ENCODE data around the gene RBBP9.
"Not testable (repeated sequence)": the region's sequence is repeated elsewhere in the genome, so short reads cannot be mapped to it uniquely, and the experiment has no call there.

The RBBP9 gene

GRCh38 chr20:18496740-18497592 lies at the start of gene RBBP9:
Gene RBBP9 (minus strand): TSS chr20:18497225. CDS start chr20:18497167, 58 bp downstream.
- DNase-seq (ENCODE audit: insufficient read length, low spot score) (peak; percentile 68), FAIRE-seq (peak; percentile 82)

GRCh38 chr20:18545566-18545965 lies 48.5 kb upstream of the RBBP9 start:
- DNase-seq (ENCODE audit: insufficient read length, low spot score) (no peak), FAIRE-seq (no peak)

GRCh38 chr20:18543932-18544331 lies 46.9 kb upstream of the RBBP9 start:
- FAIRE-seq = no peak

GRCh38 chr20:18543216-18543615 lies 46.2 kb upstream of the RBBP9 start:
- FAIRE-seq (no peak), DNase-seq (ENCODE audit: insufficient read length, low spot score) (no peak)

More at GRCh38 chr20:18543932-18544331, 46.9 kb upstream of the RBBP9 start:
- no peak for DNase-seq (ENCODE audit: insufficient read length, low spot score)

GRCh38 chr20:18541741-18542140 lies 44.7 kb upstream of the RBBP9 start:
- DNase-seq (ENCODE audit: insufficient read length, low spot score) (no peak), FAIRE-seq (no peak)

GRCh38 chr20:18537651-18538050 lies 40.6 kb upstream of the RBBP9 start:
- no peak for FAIRE-seq
- no peak for DNase-seq (ENCODE audit: insufficient read length, low spot score)

- DNase-seq (ENCODE audit: insufficient read length, low spot score) (no peak), FAIRE-seq (no peak)
These were observed 37.1 kb upstream of the RBBP9 start for GRCh38 chr20:18533978-18534644.

GRCh38 chr20:18533491-18533890 lies 36.5 kb upstream of the RBBP9 start:
- no peak for FAIRE-seq
- DNase-seq (ENCODE audit: insufficient read length, low spot score) = no peak

- DNase-seq (ENCODE audit: insufficient read length, low spot score) (no peak), FAIRE-seq (no peak)
These were observed 35.6 kb upstream of the RBBP9 start for GRCh38 chr20:18532626-18533025.

GRCh38 chr20:18529041-18529440 lies 32.0 kb upstream of the RBBP9 start:
- FAIRE-seq = no peak
- DNase-seq (ENCODE audit: insufficient read length, low spot score) = no peak

GRCh38 chr20:18527836-18528235 lies 30.8 kb upstream of the RBBP9 start:
- DNase-seq (ENCODE audit: insufficient read length, low spot score) = no peak

GRCh38 chr20:18527339-18527738 lies 30.3 kb upstream of the RBBP9 start:
- FAIRE-seq = no peak
- DNase-seq (ENCODE audit: insufficient read length, low spot score) = no peak

More at GRCh38 chr20:18527836-18528235, 30.8 kb upstream of the RBBP9 start:
- FAIRE-seq = no peak

- DNase-seq (ENCODE audit: insufficient read length, low spot score) = not testable (repeated sequence)
These were observed 29.7 kb upstream of the RBBP9 start for GRCh38 chr20:18526761-18527160.

GRCh38 chr20:18524646-18525045 lies 27.6 kb upstream of the RBBP9 start:
- DNase-seq (ENCODE audit: insufficient read length, low spot score) = no peak
- no peak for FAIRE-seq

More at GRCh38 chr20:18526761-18527160, 29.7 kb upstream of the RBBP9 start:
- FAIRE-seq = not testable (repeated sequence)

- no peak for FAIRE-seq
These were observed 26.0 kb upstream of the RBBP9 start for GRCh38 chr20:18523066-18523465.

GRCh38 chr20:18522066-18522465 lies 25.0 kb upstream of the RBBP9 start:
- not testable (repeated sequence) for DNase-seq (ENCODE audit: insufficient read length, low spot score); FAIRE-seq

More at GRCh38 chr20:18523066-18523465, 26.0 kb upstream of the RBBP9 start:
- DNase-seq (ENCODE audit: insufficient read length, low spot score) = no peak

GRCh38 chr20:18515973-18516372 lies 18.9 kb upstream of the RBBP9 start:
- no peak for FAIRE-seq
- no peak for DNase-seq (ENCODE audit: insufficient read length, low spot score)

- DNase-seq (ENCODE audit: insufficient read length, low spot score) = no peak
- no peak for FAIRE-seq
These were observed 17.1 kb upstream of the RBBP9 start for GRCh38 chr20:18514127-18514526.

- DNase-seq (ENCODE audit: insufficient read length, low spot score) (no peak), FAIRE-seq (no peak)
These were observed 16.2 kb upstream of the RBBP9 start for GRCh38 chr20:18513208-18513607.

GRCh38 chr20:18511571-18511970 lies 14.5 kb upstream of the RBBP9 start:
- FAIRE-seq (no peak), DNase-seq (ENCODE audit: insufficient read length, low spot score) (no peak)
